Measurements from ENCODE around the gene IST1. TPM values are rescaled to one million over a fixed set of nuclear protein-coding genes. Genes with fewer than 3 reads are reported as not detected.

The IST1 gene
- polyA plus RNA-seq, 3 donors, result 69.9 to 132 (median 94.0) TPM

DNA sequence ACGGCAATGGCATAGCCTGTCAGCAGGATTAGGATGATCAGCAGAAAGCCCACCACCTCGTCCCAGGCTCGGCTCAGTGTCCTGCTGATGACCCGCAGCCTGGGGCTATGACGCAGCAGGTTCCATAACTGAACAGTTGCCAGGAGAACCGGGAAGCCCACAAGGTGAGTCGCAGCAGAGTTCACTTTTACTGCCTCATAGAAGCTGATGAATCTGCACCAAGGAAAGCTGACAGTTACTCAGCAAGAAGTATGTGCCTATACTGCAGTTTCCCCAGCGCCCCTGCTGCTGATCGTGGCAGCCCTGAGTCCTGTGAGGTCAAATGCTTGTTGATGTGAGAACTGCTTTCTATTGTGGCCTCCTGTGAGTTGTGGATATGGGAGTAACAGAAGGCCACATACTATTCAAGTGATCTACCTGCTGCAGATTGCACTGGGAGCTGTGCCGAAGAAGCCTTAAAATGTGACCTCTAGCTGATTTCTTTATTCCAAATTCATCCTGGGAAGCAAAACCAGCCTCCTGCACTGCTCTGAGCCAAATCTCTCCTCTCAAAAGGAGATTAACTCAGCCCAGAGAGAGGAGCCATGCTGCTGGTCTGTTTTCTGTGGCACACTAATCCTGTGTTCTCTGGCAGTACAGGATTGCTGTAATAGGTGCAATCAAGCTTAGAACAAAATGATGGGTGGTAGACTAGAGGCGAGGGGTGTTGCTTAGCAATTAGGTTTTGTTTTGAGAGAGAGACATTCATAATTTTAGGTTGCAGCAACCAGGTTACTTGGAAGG, 38.8 kb downstream of the IST1 start:
- H3K27ac ChIP-seq (ENCODE audit: low read depth, low read length), result no peak overlapping the region

DNA sequence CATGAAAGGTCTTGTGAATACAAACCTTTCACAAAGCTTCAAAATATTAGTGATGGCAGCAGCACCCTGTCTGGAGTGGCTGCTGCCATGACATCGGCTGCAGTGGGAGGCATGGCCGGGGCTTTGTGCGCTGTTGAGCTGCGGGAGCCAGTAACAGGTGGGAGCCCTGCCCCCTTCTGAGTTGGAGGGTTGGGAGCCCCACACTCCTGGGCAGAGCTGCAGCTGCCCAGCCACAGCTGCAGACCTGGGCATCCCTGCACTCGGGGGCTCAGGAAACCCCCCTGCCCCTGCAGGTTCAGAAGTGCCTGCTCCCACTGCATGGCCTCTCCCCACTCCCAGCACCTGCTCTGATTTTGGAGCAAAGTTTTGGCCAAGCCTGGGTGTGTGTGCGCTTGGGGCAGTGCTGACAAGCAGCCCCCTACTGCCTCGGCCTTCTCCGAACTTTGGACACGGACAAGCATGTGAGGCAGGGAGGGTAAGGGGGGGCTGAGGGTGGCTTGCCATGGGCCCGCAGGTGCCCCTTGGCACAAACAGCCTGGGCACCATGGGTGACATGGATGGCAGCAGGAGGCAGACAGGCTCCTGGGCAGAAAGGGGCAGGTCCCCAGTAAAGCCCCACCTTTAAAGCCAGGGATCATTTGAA, 42.7 kb downstream of the IST1 start:
- H3K27ac ChIP-seq (ENCODE audit: low read depth, low read length), result no peak overlapping the region
- WGBS, 3 donors, result 81 to 85% (median 84%) methylated on average over 10 of the region's 10 CpGs

More for the DNA sequence above, 38.8 kb downstream of the IST1 start:
- WGBS, 3 donors, result 78 to 83% (median 78%) methylated on average over 11 of the region's 11 CpGs

DNA sequence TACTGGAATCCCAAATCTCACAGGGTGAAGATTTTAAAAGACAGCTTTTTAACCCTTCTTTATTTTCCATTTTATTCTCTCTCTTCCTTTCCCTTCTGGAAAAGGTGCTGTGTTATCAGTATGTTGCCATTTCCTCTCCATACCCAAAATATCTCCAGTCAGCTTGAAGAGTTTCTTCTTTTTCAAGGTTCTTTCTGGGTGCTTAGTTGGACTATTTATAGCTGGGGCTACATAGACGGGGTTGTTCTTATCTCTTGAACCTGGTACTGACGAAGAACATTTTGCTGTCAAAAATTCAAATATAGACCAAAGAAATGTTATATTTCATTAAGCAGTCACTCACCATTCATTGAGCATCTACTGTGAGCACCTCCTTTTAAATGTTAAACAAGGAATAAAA, 48.6 kb downstream of the IST1 start:
- WGBS, 3 donors, result 19 to 30% (median 20%) methylated on average over 2 of the region's 2 CpGs
- H3K27ac ChIP-seq (ENCODE audit: low read depth, low read length), result no peak overlapping the region

DNA sequence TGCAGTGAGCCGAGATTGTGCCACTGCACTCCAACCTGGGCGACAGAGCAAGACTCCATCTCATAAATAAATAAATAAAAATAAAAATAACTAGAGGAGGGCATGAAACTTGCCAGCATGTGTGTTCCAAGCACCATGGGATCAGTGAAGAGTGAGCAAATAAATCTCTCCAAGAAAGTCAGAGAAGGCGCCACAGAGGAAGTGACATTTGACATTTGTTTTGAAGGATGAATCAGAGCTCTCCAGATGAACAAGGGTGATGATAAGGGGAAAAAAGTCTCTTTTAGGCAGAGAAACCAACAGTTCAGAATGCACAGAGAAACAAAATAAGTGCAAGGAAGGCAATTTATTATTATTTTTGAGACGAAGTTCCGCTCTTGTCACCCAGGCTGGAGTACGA, 50.3 kb downstream of the IST1 start:
- no peak overlapping the region for H3K27ac ChIP-seq (ENCODE audit: low read depth, low read length)
- 68 to 85% (median 69%) methylated on average over 6 of the region's 6 CpGs for WGBS, 3 donors

DNA sequence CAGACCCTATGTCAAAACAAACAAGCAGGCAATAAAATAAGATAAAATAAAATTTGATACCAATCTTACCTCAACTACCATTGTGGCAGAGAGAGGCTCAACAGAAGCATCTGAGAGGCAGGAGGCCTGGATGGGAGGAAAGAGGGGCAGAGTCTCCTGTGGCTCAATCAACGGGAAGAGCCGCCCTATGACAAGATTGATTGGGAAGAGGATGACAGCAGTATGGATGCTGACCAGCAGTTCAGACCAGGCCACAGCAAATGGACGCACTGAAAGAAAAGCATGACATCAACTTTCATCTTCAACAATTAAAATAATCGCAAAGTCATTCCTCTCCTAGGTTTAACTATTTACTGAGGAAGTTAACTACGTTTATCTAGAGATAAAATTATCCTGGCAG, 57.5 kb downstream of the IST1 start:
- no peak overlapping the region for H3K27ac ChIP-seq (ENCODE audit: low read depth, low read length)
- 38 to 56% (median 51%) methylated on average over 5 of the region's 5 CpGs for WGBS, 3 donors

DNA sequence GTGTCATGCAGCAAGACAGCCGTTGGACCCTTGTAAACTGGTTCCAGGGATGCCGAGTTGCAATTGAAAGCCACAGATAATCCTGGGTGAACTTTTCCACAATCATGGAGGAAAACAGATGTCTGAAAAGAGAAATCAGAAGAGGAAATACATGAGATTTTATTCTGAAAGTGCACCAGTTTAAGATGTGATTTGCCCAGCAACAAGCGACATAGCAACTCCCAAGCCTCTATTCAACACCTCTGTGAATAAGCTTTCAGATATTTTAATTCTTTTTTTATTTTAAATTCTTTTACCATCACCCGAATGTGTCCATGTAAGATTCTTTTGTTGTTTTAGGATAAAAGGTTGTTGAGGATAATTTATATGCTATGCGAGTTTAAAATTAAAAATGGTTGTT, 58.8 kb downstream of the IST1 start:
- H3K27ac ChIP-seq (ENCODE audit: low read depth, low read length), result no peak overlapping the region
- 75 to 85% (median 82%) methylated on average over 5 of the region's 5 CpGs for WGBS, 3 donors

DNA sequence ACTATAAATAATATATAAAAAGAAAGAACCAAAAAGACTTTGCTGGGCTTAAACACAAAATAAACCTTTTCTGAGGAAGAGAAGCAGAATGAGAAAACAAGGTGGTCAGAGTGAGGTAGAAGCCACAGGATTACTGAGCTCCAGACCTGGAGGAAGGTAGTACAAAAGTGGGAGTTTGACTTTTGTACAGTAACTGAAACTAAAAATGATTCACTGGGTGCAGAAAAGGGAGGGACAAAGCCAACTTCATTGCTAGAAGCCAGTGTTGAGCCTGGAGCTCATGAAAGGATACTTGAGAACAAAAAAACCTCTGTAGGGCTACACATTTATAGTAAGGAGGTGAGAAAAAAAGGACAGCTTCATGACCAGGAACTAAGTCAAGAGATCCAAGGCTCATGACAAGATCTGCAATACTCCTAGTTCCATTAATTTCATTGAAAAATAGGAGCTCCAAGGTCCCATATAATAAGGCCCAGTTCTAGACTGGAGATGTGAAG, 59.4 kb downstream of the IST1 start:
- H3K27ac ChIP-seq (ENCODE audit: low read depth, low read length), result no peak overlapping the region

DNA sequence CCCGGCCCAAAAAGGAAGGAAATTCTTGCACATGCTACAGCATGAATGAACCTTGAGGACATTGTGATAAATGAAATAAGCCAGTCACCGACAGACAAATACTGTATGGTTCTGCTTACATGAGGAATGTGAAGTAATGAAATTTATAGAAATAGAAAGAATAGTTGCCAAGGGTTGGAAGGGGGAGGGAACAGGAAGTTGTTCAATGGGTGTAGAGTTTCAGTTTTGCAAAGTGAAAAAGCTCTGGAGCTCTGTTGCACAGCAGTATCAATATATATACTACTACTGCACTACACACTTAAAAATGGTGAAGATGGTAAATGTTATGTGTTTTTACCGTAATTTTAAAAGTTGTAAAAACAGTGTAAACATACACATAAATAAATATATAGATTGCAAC, 61.2 kb downstream of the IST1 start:
- WGBS, 3 donors, result 48 to 79% (median 56%) methylated on average over 3 of the region's 3 CpGs
- H3K27ac ChIP-seq (ENCODE audit: low read depth, low read length), result no peak overlapping the region

DNA sequence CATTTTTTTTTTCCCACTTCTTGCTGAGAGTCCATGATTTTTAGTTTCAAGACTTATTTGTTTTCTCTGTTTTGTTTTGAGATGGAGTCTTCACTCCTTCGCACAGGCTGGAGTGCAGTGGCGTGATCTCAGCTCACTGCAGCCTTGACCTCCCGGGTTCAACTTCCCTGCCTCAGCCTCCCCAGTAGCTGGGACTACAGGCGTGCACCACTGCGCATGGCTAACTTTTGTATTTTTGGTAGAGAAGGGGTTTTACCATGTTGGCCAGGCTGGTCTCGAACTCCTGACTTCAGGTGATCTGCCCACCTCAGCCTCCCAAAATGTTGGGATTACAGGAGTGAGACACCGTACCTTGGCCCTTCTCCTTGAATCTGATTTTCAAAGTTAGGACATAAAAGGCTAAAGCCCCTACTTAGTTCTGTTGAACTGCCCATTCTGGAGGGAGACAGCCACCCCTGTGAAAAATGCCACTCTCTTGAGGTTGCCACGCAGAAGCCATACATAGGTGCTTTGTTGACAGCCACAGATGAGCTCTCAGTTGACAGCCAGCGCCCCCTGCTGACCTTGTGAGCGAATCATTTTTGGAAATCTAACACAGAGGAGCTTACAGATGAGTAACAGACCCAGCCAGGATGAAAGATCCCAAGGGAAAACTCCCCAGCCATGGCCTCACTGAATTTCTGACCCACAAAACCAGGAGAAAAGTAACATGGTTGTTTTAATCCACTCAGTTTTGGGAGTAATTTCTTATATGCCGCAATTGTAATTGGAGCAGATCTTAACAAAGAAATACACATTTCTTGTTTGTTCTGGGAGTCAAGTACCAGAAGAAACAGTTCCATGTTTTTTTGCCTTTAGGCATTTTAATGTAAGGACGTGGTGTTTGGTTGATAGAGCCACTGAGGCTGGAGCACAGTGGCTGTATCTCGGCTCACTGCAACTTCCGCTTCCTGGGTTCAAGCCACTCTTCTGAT, 66.0 kb downstream of the IST1 start:
- H3K27ac ChIP-seq (ENCODE audit: low read depth, low read length), result no peak overlapping the region
- WGBS, 3 donors, result 54 to 62% (median 55%) methylated on average over 14 of the region's 14 CpGs

DNA sequence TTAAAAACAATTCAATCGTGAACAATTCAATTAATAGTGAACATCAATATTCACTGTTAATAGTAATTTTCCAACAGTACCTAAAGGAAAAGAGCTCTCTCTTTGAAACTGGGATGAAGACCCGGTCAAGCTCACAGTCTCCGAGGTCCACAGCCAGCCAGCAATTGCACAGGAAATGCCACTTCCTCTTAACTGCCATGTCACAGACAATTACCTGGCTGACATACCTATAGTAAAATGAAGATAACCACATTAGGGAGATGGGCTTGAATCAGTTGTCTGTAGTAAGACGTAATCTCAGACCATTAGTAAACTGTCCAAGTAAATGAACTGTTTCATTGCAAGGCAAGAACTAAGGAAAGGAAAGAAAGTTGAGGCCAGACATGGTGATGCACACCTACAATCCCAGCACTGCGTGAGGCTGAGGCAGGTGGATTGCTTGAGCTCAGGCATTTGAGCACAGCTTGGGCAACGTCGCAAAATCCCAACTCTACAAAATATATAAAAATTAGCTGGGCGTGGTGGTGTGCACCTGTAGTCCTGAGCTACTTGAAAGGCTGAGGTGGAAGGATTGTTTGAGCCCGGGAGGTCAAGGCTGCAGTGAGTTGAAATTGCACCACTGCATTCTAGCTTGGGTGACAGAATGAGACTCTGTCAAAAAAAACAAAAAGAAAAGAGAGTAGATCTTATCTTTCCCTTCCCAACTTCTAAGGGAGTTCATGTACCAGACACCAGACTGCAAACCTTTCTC, 68.0 kb downstream of the IST1 start:
- WGBS, 3 donors, result 70 to 79% (median 77%) methylated on average over 9 of the region's 9 CpGs

DNA sequence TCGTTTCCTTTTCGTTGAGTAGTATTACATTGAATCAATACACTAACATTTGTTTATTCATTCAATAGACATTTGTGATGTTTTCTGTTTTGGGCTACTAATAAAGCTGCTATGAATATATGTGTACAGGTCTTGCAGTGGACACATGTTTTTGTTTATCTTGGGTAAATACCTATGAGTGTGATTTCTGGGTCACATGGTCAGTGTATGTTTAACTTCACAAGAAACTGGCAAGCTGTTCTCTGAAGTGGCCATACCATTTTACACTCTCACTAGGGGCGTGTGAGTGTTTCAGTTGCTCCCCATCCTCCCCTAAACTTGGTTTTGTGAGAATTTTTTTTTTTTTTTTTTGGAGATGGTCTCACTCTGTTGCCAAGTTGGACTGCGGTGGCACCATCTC, 69.9 kb downstream of the IST1 start:
- no peak overlapping the region for H3K27ac ChIP-seq (ENCODE audit: low read depth, low read length)
- 55 to 92% (median 90%) methylated on average over 4 of the region's 4 CpGs for WGBS, 3 donors

More for the DNA sequence above, 68.0 kb downstream of the IST1 start:
- H3K27ac ChIP-seq (ENCODE audit: low read depth, low read length), result no peak overlapping the region

DNA sequence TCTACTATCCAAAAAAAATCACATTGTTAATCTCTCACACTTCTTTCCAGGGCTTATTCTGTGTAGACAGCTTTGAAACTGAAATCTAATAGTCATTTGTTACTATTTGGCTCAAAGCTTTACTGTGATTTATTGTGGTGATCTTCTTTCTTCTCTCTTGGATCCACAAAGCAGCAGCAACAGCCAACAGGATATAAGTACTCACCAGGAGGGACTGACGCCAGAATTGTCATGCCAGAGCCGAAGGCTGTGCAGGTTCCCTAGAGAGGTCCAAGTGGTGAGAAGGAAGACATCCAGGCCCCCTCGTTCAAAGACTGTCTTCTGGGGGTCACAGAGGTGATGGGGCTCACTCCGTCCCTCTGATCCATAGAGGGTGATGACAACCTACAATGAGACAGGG, 71.6 kb downstream of the IST1 start:
- H3K27ac ChIP-seq (ENCODE audit: low read depth, low read length), result no peak overlapping the region
- WGBS, 3 donors, result 40 to 58% (median 55%) methylated on average over 4 of the region's 4 CpGs

DNA sequence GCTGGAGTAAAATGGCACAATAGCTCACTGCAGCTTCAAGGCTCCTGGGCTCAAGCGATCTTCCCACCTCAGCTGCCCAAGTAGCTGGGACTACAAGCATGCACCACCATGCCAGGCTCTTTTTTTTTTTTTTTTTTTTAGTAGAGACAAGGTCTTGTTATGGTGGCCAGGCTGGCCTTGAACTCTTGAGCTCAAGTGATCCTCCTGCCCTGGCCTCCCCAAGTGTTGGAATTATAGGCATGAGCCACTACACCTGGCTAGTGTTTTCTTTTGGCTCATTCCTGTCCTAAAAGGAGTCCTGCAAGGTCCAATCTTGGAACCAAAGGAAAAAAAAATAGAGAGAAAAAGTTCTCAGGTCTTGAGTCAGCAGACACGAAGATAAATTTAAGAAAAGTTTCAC, 74.0 kb downstream of the IST1 start:
- 91 to 96% (median 95%) methylated on average over 2 of the region's 2 CpGs for WGBS, 3 donors
- H3K27ac ChIP-seq (ENCODE audit: low read depth, low read length), result no peak overlapping the region

DNA sequence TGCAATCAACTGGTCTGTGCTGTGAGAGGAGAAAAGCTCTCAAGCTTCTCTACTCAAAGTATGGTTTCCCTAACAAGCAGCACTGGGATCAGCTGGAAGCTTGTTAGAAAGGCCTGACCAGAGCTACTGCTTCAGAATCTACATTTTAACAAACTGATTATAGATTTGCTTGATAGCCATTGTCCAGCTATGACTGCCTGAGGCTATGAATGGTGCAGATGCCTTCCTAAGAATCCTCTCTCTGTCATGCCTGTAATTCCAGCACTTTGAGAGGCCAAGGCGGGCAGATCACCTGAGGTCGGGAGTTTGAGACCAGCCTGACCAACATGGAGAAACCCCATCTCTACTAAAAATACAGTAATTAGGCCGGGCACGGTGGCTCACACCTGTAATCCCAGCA, 76.2 kb downstream of the IST1 start:
- no peak overlapping the region for H3K27ac ChIP-seq (ENCODE audit: low read depth, low read length)
- WGBS, 3 donors, result 87 to 92% (median 90%) methylated on average over 4 of the region's 4 CpGs

DNA sequence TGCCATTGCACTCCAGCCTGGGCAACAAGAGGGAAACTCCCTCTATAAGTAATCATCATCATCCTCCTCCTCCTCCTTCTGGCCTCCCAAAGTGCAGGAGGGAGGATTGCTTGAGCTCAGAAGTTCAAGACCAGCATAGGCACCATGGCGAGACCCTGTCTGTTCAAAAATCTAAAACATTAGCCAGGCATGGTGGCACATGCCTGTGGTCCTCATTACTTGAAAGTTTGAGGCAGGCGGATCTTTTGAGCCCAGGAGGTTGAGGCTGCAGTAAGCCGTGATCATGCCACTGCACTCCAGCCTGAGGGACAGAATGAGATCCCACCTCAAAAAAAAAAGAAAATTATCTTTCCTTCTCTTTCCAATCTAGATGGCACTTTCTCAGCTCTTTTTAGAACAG, 77.0 kb downstream of the IST1 start:
- H3K27ac ChIP-seq (ENCODE audit: low read depth, low read length), result no peak overlapping the region
- 88 to 94% (median 90%) methylated on average over 3 of the region's 3 CpGs for WGBS, 3 donors

DNA sequence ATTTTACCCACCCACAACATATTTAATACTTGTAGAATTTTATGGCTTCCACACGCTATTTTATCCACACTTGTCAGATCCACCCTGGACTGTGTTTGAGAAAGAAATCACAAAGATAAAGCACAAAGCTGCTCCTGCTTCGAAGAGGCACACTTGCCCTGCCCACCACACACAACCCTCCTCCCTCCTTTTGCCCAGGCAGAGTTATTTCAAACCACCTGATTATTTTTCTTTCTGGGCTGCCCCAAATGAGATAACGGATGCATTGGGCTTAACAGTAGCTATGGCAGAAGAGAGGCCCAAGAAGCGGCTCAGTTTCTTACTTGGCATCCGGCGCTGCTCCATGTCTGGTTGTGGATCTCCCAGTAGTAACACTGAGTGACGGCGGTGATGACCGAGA, 77.7 kb downstream of the IST1 start:
- 74 to 90% (median 88%) methylated on average over 9 of the region's 9 CpGs for WGBS, 3 donors
- H3K27ac ChIP-seq (ENCODE audit: low read depth, low read length), result no peak overlapping the region

DNA sequence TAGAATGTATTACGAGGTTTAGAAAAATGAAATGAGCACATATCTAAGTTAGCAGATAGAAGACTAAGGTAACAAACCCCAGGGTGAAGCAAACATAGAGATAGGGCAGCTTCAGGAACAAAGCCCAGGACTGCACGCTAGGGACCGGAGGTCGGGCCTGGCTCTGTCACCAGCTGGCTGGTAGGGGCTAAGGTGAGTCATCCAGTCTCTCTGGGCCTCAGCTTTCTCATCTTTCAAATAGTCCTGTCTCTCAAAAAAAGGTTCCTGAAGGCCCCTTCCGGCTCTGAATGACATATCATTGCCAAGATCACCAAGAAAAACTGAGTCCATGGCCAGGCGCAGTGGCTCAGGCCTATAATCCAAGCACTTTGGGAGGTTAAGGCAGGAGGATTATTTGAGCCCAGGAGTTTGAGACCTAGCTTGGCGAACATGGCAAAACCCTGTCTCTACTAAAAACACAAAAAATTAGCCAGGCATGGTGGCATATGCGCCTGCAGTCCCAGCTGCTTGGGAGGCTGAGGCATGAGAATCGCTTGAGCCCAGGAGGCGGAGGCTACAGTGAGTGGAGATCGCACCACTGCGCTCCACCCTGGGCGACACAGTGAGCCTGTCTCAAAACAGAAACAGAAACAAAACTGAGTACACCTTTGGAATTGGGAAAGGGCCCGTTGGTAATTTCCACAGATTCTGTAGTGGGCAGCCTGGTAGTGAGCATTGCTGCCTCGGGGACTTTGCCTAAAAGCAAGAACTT, 78.9 kb downstream of the IST1 start:
- 90 to 93% (median 91%) methylated on average over 15 of the region's 15 CpGs for WGBS, 3 donors
- H3K27ac ChIP-seq (ENCODE audit: low read depth, low read length), result no peak overlapping the region
